ENCODE measurements around the gene NPHP4.

DNA sequence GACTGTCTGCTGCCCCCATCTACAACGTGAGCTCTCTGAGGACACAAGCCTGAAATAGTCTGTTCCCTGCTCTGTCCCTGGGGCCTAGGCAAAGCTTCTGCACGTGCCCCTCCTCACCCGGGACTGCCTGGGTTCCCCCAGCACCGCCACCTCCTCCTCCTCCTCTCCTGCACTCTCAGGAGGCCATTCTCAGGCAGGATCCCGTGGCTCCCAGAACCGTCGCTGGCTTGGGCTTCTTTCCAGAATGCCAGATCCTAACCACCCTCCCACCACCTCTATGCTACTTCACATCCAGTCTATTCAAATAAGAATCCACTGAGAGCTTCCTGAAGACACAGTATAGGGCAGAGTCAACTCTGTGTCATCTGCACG, 11.2 kb downstream of the NPHP4 start:
- TF ChIP-seq, protein P1, sequence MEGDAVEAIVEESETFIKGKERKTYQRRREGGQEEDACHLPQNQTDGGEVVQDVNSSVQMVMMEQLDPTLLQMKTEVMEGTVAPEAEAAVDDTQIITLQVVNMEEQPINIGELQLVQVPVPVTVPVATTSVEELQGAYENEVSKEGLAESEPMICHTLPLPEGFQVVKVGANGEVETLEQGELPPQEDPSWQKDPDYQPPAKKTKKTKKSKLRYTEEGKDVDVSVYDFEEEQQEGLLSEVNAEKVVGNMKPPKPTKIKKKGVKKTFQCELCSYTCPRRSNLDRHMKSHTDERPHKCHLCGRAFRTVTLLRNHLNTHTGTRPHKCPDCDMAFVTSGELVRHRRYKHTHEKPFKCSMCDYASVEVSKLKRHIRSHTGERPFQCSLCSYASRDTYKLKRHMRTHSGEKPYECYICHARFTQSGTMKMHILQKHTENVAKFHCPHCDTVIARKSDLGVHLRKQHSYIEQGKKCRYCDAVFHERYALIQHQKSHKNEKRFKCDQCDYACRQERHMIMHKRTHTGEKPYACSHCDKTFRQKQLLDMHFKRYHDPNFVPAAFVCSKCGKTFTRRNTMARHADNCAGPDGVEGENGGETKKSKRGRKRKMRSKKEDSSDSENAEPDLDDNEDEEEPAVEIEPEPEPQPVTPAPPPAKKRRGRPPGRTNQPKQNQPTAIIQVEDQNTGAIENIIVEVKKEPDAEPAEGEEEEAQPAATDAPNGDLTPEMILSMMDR (IDR thresholded peaks at IDR 0.05): no peak
- TF ChIP-seq EP300 (IDR thresholded peaks at IDR 0.05; ENCODE audit: low read depth) (no peak), POLR2AphosphoS5 (IDR thresholded peaks at IDR 0.05) (no peak)

All from transverse colon (tissue), 4 donors.